ENCODE data around the gene MTFR1L. TPM values are rescaled to one million over a fixed set of nuclear protein-coding genes. Genes with fewer than 3 reads are reported as not detected.

MTFR1L gene
- total and polyA plus RNA-seq, 9 of the 15 experiments (the other 6 are each of a cell fraction or from before 2014, with no cell fraction given): 41.4 to 98.5 (median 53.7) TPM

DNA sequence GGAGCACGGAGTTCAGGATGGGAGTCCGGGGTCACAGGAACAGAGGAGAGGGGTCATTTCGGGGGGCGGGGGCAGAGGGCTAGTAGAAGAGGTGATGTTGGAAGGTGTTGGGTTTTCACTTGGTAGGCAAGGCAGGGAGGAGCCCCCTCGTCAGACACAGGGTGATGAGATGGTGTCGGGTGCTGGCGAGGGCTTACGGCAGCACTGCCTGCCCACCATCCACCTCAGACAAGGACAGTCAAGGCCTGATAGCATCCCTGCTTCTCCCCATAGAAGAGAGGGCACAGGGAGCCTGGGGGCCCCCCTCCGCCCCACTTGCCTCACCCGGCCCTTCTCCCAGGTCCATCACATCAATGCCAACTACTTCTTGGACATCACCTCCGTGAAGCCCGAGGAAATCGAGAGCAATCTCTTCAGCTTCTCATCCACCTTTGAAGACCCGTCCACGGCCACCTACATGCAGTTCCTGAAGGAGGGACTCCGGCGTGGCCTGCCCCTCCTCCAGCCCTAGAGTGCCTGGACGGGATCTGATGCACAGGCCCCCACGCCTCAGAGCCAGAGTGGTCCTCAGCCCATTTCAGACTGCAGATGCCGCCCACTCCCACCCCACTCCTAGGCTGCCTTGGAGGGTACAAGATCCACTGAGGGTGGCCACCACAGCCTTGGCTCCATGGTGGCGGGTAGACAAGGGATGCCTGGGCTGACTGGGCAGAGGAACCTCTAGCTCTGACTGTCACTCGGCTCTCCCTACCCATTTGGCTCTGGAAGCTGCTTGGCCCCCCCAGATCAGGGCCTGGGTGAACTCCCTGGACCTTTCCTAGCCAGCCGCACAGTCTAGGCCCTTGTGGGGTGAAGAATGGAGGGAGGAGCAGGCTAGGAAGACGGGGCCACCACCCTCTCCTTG is 4.3 kb upstream of the MTFR1L start:
- ATAC-seq (no peak), FAIRE-seq (no peak), DNase-seq (ENCODE audit: extremely low read depth in 1 of 4, low spot score in 3 of 4) (no peak)
- Histone ChIP-seq H3K27ac (ENCODE audit: extremely low read depth, low read depth, low read length) (no peak overlapping the region), H3K9me3 (replicated peaks; ENCODE audit: control insufficient read depth, insufficient read depth, low read depth, low read length) (no peaks in the 10 kb centered on the region), H3K4me2 (ENCODE audit: insufficient read depth, low read length) (no peak overlapping the region), H3K4me1 (replicated peaks in 1 of 2; ENCODE audit: control insufficient read depth in 2 of 2, insufficient read depth in 2 of 2, low read length in 2 of 2) (peaks cover 20 to 58% of the 10 kb centered on the region in 2 experiments), H4K20me1 (replicated peaks; ENCODE audit: control insufficient read depth, insufficient read depth, low read length) (no peaks in the 10 kb centered on the region; the same call in 1 of the 2 replicates), H2AFZ (ENCODE audit: low read depth, low read length) (no peak overlapping the region), H3K36me3 (ENCODE audit: control insufficient read depth, insufficient read depth, low read length) (peaks cover 4% of the 10 kb centered on the region; the same call in 1 of the 3 replicates), H3K79me2 (ENCODE audit: control insufficient read depth, insufficient read depth, low read length) (peaks cover 23% of the 10 kb centered on the region), H3K4me3 (no peak overlapping the region), H3K27me3 (ENCODE audit: control insufficient read depth in 2 of 2, insufficient read depth in 2 of 2, low read length in 2 of 2) (no peaks in the 10 kb centered on the region), H3K9me1 (ENCODE audit: control insufficient read depth, insufficient read depth, low read length) (no peaks in the 10 kb centered on the region), H3K9ac (ENCODE audit: insufficient read depth in 1 of 2, low read depth in 2 of 2, low read length in 2 of 2) (peak overlapping the region in 1 of 2 experiments; percentile 24; a peak in 2 of 4 replicates)
- BruUV-seq (replicated peaks): no TSS peak
- ChIA-PET POLR2A (interaction anchor here (0.6 to 1.1 kb wide), 4 partner anchors 8 to 193 kb away, joined by 3 read pairs; no protein-coding TSS in a partner anchor), CTCF (ENCODE audit: low intra/inter-chr PET ratio) (no interaction called here)
- in situ Hi-C loops (cut with MboI): loop anchor here (10.0 kb wide), 1 partner anchor 411 kb away; no protein-coding TSS in a partner anchor
- TF ChIP-seq CBFA2T3 (IDR thresholded peaks at IDR 0.05): no peak
- no peak for TF ChIP-seq FOS (IDR thresholded peaks at IDR 0.05; ENCODE audit: extremely low read depth, insufficient read length)
- TF ChIP-seq ELF1 (tag; IDR thresholded peaks at IDR 0.05): no peak
- TF ChIP-seq, protein P1, sequence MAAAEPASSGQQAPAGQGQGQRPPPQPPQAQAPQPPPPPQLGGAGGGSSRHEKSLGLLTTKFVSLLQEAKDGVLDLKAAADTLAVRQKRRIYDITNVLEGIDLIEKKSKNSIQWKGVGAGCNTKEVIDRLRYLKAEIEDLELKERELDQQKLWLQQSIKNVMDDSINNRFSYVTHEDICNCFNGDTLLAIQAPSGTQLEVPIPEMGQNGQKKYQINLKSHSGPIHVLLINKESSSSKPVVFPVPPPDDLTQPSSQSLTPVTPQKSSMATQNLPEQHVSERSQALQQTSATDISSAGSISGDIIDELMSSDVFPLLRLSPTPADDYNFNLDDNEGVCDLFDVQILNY (CRISPR knock-in tag; IDR thresholded peaks at IDR 0.05): no peak
- no peak for TF ChIP-seq CEBPG (CRISPR knock-in tag; IDR thresholded peaks at IDR 0.05)
- TF ChIP-seq CEBPG (tag; conservative IDR thresholded peaks at IDR 0.05 in 1 of 2, IDR thresholded peaks at IDR 0.05 in 1 of 2): no peak
- TF ChIP-seq POLR2G (IDR thresholded peaks at IDR 0.05; ENCODE audit: low read depth, low read length): peak; percentile 51
- intact Hi-C loops (cut with micrococcal nuclease): no loop called here
- WGBS (ENCODE audit: insufficient coverage, low coverage, missing lambda C conversion rate): 80% methylated on average over 23 of the region's 24 CpGs
